ENCODE data around the gene PAQR4.

PAQR4 gene

DNA sequence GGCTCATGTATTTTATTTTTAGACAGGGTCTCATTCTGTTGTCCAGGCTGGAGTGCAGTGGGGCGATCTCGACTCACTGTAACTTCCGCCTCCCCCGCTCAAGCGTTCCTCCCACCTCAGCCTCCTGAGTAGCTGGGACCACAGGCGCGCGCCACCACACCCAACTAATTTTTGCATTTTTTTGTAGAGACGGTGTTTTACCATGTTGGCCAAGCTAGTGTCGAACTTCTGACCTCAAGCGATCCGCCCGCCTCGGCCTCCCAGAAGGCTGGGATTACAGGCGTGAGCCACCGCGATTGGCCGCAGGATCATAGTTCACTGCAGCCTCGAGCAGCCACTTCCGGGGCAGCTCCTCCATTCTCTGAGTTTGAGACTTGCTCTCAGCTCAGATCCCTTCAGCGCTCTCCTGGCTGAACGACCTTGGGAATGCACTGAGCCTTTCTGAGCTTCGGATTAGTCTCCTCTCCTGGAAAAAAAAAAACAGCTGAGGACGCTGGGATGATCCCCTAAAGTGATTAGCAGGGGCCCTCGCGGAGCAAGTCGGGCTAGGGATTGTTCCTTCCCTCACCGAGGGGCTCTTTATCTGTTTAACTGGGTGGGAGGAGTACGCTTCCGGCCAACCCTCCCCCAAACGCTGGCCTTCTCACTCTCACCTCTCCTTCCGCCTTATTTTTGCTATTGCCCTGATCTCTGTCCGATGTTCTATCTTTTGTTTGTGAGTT lies 12.2 kb downstream of the PAQR4 start:
- DNase-seq, result no peak

DNA sequence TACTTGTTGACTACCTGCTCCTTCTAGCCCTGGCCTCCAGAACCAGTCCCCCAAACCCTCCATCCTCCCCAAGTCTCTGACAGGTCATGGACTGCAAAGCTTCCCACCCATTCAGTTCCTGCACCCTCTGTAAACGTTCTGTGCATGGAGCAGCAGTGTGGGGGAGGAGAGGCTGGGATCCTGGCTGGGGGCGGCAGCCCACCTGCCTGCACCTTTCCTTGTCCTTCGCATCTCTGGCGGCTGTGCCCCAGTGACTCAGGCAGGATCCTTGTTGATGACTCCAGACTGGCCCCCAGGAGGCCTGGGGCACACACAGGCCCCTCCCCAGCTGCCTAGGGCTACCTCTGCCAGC lies 12.7 kb downstream of the PAQR4 start:
- DNase-seq, result no peak

DNA sequence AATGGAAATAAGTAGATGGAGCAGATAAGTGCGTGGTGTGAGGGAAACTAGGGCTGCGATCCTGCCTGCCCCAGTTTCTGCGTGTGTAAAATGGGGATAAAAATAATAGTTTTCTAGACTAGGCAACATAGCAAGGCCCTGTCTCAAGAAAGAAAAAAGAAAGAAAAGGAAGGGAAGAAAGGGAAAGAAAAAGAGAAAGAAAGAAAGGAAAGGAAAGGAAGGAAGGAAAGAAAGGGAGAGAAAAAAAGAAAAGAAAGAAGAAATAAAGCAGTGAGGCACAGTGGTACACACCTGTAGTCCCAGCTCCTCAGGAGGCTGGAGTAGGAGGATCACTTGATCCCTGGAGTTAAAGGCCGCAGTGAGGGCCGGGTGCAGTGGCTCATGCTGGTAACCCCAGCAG lies 13.3 kb downstream of the PAQR4 start:
- no peak for DNase-seq

DNA sequence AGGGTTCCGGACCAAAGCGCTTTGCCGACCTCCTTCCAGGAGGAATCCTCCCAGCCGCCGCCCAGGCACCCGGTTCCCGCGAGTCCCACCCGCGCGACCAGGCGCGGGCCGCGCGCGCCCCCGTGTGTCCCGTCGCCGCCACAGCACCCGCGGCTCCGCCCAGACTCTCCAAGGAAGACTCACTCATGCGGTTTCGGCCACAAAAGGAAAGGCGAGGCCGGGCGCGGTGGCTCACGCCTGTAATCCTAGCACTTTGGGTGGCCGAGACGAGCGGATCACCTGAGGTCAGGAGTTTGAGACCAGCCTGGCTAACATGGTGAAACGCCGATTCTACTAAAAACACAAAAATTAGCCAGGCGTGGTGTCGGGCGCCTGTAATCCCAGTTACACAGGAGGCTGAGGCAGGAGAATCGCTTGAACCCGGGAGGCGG lies 14.6 kb downstream of the PAQR4 start:
- peak; percentile 69 for DNase-seq

DNA sequence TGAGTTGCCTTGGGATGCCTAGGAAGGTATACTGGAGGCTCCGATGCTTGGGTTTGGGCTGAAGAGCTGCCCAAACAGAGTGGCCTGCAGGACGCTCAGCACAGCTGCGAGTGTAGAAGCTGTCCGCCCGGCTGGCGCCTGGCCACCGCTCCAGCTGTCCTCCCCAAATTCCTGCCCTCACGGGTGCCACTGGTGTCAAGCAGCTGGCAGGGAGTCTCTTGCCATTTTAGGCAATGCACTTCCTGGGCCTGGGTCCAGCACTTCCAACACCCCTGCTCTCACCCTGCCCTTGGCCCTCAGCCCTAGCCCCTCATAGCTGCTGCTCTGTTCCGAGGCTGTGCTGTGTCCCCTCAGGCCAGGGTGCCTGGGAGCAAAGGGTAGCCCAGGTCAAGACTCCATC lies 16.3 kb downstream of the PAQR4 start:
- no peak for DNase-seq

DNA sequence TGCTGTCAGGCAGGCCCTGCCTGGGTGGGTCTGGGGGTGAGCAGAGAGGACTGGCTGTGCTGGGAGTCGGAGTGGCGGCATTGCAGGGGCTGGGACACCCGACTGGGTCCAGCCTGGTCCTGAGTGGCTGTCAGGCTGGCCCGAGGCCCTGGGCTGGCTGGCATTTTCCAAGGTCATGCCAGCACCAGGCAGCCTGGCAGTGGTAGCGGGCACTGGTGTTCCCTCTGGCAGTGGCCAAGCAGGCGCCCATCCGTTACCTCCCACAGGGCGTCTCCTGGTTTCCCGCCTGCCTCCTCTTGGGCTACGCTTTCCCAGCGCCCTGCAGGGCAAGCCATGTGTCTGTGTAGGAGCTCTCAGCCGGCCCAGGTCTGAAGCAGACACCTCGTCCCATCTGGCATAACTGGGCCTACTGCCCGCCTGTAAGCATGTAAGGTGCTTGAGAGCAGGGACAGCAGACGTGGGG lies 16.8 kb downstream of the PAQR4 start:
- no peak for DNase-seq

DNA sequence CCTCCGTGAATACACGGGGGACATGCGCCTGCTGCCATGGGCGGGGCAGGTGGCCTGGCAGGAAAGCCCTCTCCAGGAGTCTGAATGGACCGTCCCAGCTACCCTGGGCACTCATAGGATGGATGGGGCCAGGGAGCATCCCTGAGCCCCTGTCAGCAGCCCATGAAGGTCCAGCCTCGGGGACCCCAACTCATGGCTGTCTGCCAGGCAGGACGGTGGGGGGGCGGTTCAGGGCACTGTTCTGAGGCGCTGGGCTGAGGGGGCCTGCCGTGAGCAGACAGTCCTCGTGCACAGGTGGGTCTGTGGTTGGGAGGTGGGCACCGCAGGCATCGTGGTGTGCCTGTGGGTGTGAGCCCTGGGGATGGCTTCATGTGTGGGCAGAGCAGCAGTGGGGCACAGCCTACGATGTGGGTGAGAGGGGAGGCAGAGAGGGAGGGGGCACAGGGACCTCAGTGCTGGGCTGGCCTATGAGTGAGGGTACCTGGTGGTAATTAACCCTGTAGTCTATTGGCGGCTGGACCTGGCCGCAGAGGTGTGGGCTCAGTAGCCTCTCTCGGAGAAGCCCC lies 17.6 kb downstream of the PAQR4 start:
- no peak for DNase-seq

DNA sequence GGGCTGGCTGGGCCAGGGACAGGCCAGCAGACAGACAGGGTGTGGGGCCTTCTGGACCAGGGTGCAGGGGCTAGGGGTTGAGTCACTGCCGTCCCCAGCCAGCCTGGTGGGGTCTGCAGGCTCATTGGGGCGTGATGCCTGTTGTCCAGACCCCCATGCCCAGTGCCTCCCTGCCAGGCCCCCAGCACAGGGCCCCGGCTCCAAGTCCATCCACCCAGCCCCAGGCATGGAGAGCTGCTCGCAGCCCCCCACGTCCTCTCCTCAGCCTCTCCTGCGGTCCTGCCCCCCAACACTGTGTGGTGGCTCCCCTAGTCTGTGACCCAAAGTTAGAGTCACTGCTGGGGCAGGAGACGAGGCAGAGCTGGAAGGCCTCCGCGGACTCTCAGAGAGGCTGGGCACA lies 18.1 kb downstream of the PAQR4 start:
- DNase-seq, result no peak

DNA sequence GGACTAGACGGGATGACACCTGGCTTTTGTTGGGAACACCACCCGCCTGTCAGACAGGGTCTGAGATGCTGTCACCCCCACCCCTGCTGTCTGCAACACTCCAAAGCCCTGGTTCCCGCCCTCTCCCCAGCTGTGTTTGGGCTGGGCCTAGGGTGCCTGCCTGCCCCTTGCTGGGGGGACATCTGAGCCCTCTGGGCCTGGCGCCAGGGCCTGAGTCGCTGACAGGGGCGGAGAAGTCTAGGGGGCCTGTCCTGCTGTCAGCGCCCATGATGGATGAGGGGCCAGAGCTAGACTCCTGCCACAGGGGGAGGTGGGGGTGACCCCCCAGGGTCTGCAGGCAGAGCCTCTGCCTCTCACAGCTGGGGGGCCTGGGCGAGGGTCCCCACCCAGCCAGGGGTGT lies 18.7 kb downstream of the PAQR4 start:
- DNase-seq, result no peak

DNA sequence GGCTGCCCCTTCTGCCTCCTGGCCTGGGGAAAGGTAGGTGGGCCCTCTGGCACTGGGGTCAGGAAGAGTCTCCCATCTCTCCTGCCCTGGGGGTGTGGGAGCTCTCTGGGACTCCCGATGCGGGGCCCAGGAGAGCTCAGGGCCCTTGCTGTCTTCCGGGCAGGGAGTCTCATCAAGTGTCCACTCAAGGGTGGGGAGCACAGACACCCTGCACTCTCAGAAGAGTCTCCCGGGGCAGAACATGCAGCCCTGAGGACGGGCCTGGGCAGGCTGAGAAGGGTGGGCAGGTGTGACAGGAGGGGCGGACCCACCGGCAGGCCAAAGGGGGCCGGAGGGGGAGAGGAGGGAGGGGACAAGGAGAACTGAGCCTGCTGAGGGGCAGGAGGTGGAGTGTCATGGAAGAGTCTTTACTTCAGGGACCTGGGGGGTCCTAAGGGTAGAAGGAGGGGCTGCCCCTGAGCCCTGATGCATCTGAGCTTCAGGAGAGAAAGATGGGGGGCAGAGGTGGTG lies 19.5 kb downstream of the PAQR4 start:
- no peak for DNase-seq

DNA sequence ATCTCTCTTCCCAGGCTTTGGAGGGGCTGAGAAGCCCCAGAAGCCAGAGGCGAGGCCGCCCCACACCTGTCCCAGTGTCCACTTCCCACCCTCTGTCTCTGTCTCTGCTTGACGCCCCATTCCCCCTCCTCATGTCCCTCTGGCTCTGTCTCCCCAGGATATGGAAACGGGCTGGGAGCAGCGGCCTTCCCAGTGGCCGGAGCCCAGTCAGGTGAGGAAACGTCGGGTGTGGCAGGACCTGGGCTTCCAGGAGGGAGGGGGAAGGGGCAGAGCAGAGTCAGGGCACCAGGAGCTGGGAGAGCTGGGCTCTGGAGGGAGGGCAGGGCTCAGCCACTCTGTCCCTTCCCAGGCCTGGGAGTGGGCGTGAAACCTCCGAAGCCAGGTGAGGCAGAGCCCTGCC lies 21.7 kb downstream of the PAQR4 start:
- DNase-seq, result no peak

DNA sequence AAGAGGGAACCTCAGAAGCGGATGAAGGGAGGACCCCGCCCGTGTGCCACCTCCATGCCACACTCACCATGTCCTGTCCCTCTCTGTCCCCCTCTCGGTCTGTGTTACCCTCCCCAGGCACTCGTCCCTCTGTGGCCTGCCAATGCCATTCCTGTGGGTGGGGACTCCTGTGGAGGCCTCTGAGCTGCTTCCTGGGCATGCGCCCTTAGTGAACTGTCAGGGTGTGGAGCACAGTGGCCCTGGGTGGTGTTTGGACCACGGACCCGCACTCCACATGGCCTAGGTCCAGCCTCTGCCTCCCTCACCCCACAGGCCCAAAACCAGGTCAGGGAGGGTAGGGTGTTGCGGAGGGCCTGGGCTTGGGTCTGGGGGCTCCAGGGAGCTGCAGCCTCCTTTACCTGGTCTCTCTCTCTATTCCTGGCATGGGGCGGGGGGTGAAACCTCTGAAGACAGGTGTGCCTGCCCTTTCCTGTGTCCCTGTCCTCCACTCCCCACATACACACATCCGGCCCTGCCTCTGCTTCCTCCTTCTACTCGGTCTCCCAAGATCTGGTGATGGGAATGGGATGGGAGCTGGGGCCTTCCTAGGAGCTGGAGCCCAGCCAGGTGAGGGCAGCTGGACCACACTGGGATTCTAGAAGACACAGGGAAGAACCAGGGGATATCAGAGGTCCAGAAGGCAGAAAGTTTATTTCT lies 22.6 kb downstream of the PAQR4 start:
- no peak for DNase-seq

DNA sequence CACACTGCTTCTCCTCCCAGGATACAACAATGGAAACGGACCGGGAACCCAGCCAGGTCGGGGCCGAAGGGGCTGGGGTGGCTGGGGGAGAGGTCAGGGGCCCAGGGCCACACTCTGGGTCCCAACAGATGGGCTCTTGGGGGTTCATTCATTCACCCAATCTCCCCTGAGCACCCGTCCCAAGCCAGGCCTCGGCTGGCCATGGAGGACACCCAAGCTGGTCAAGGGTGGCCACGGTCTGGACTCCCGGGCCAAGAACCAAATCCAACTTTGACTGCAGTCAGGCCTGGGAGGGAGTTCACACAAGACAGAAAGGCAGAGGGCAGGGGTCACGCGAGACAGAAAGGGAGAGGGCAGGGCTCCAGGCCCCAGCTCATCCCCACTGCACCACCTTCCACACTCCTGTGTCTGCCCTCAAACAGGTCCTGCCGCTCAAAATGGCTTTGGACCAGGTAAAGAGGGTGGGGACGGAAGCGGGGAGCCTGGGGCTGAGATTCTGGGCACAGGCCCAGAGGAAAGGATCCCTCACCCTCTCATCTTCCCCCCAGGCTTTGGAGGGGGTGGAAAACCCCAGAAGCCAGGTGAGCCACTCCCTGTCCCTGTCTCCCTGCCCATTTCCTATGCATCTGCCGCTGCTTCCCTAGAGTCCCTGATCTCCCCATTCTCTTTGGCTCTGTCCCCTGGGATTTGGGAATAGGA lies 23.4 kb downstream of the PAQR4 start:
- DNase-seq, result no peak

DNA sequence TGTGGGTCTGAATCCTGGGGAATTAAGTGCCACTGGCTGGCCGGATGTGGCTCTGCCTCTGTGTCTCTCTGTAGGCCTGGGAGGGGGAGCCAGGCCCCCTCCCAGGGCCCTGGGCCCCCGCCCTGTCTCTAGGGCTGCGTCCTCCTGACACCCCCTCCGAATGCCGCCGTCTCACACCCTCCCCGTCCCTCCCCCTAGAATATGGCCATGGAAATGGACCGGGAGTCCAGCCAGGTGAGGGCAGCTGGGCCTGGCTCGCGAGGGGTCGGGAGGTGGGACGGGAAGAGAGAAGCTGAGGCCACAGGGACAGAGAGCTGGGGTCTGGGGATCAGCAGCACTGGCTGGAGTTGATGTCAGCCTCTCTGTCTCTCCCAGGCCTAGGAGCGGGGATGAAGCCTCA lies 27.1 kb downstream of the PAQR4 start:
- DNase-seq, result no peak

DNA sequence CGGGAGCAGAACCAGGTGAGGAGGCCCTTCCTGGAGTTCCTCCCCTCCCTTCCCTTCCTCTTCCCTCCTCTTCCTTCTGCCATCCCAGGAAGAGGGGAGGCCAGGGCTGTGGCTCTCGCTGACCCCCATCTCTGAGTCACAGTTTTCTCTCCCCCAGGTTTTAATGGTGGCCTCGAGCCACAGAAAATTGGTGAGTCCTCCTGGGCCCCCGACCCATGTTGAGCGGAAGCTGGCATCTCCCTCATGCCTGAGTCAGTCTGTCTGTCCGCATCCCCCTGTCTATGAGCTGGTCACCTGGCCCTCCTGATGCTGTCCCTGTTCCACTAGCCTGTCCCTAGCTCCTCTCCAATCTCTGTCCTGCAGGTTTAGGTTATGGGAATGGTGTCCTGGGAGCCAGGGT lies 30.8 kb downstream of the PAQR4 start:
- no peak for DNase-seq

DNA sequence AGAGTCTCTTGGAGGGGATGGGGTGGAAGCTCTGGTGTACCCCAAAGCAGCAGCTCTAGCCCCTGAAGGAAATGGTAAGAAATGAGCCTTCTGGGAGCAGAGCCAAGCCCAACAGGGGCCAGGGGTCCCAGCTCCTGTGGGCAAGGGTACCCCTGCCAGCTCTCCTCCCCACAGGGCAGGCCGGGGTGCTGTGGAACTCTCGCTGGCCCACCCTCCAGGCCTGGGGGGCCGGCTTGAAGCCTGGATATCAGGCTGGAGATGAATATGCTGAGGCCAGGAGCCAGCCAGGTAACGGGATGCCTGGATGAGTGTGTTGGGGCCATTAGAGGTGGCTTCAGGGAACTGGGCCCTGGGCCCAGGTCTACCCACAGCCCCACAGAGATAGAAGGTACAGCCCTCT lies 31.4 kb downstream of the PAQR4 start:
- no peak for DNase-seq

DNA sequence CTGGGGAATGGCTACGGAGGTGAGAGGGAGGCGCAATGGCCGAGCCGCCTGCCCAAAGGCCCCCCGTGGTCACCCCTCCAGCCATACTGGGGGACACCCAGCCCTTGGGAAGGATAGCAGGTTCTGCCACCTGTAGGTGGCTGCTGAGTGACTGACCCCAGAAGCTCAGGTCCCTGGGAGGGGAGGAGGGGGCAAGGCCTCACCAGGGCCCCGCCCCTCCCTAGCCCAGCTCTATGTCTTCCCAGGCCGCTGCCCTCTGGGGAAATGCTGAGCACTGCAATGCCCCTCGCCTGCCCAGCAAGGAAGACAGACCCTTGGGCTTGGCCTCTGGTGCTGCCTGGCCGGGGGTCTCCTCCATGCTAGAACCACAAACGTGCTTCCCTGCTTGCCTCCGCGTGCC lies 32.2 kb downstream of the PAQR4 start:
- DNase-seq, result no peak

DNA sequence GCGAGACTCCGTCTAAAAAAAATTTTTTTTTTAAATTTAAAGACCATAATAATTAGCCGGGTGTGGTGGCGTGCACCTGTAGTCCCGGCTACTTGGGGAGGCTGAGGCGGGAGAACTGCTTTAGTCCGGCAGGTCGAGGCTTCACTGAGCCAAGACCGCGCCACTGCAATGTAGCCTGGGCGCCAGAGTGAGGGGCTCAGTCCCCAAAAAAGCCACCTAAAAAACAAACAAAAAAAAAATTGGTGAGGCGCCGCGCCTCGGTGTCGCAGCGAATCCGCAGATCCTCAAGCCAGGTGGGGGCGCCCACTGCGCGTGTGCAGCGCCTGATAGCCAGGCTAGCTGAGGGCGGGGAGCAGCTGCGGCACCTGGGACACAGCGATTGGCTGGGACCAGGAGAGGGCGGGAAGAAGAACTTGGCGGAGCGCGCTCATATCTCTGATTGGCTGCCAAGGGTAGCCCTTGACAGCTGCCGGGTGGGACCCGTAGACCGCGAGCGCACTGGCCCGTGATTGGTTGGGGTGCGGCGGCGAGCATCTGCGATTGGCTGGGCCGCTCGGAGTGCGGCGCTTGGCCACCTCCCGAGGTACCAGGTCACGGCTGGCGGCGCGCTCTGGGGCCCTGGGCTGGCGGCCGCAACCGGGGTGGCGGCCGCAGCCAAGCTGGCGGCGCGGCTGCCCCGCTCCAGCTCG lies 34.6 kb downstream of the PAQR4 start:
- DNase-seq, result peak; percentile 96

DNA sequence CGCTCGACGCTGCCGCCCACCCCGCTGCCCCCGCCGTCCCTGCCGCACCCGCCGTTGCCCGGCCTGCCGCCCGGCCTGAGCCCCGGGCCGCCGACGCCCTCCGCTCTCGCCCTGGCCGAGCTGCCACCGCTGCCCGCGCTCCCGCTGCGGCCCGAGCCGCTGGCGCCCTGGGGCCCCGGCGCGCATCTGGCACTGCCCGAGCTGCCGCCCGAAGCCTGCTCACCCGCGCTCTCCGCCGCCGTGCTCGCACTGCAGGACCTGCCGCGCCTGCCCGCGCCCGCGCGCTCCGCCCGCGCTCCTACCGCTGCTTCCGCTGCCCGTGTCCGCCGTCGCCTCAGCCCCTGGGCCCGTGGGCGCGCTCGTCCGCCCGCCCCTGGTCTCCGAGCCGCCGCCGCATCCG lies 35.2 kb downstream of the PAQR4 start:
- no peak for DNase-seq

DNA sequence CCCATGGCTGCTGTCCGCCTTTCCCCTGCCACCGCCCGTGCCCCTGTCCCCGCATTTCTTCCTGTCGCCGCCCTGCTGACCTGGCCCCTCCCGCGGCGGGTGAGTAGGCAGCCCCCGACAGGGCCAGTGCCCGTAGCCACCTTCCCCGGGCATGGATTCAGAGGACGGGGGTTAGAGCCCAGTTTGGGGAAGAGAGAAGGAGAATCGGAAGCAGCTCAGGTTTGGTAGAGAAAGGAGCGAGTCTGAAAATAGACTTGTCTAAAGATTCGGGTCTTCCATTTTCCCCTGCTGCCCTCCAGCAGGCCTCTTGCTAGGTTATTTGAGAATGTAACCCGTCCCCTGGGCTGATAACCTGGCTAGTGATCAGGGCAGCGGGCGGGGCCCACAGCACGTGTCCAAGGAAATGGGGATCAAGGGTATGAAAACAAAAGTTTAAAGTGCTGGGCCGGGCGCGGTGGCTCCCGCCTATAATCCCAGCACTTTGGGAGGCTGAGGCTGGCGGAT lies 35.7 kb downstream of the PAQR4 start:
- no peak for DNase-seq

DNA sequence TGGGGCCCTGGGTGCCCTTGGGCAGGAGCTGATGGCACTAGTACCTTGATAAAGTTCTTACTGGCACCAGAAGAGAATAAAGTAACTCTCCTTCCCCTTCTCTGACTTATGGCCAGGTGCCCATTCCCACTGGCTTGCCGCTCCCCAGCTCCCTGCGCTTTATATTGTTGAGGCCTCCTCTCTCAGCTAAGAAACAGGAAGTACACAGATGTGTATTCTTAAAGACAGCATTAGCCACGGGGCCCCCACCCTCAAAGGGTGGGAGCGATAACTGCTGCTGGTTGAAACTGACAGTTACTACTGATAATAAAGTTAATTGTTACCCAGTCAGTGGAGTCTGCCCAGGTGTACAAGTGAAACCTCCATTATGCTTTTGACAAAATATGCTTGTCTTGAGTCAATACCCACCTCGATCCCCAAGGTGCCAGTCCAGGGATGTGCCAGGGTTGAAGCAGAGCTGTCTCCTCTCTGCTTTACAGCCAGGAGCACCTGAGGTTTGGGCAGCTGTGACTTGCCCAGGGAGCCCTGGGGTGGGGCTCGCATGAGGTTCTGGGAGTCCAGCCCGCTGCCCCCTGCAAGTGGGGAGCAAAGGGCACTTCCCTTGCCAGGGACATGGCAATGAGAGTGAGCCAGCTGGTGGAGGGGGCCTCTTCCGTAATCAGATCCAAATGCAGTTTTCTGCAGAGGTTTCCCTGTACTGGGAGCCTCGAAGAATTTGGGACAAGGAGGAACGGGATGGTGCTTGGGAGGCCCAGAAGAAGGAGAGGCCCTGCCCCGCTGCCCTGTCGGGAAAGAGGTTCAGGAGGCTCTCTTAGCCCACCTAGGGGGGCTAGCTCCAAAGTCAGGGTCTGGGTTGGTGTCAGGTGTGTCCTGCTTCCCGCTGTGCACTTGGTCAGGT lies 38.2 kb downstream of the PAQR4 start:
- no peak for DNase-seq
